Panc1 (cell line): Measurements from ENCODE around the gene TXNRD3. TPM values are rescaled to one million over a fixed set of nuclear protein-coding genes. Genes with fewer than 3 reads are reported as not detected.

ENCODE experiments used
- ATAC-seq: fragments of 200-7000 bp; cut with Tn5 transposase; 2 replicates; pipeline ENCODE4 v1.9.1; 2020; ENCODE audit warnings: mild to moderate bottlenecking, moderate library complexity
- BruUV-seq: library from RNA; stranded (reverse); fragments of 400-500 nt; replicated peaks from 2 replicates; lab custom pipeline; 2021; lab: Mats Ljungman, UMichigan
- CTCF ChIA-PET: fragments of 300-600 bp; sonication (Branson Sonifier 250); formaldehyde crosslinking; loops from one replicate; lab custom pipeline; 2022; ENCODE audit warnings: antibody characterized with exemption; lab: Charles Lee
- POLR2A ChIA-PET: fragments of 300-600 bp; sonication (Branson Sonifier 250); formaldehyde crosslinking; loops from one replicate; lab custom pipeline; 2022; ENCODE audit warnings: antibody characterized with exemption; lab: Charles Lee
- DNase-seq: peaks from one replicate; pipeline ENCODE4 v3.0.0-alpha.2; 2010; ENCODE audit warnings: low read depth, low spot score
- H3K27ac ChIP-seq: 2 replicates; pipeline ENCODE4 v1.5.1; 2011; ENCODE audit warnings: mild to moderate bottlenecking, low read length, inconsistent platforms
- H3K27me3 ChIP-seq: fragments of 200-500 bp; sonication (Bioruptor generic); 2 replicates; pipeline ENCODE4 v1.6.0; 2014; ENCODE audit warnings: low read length, inconsistent platforms; ENCODE audit not compliant: control insufficient read depth, insufficient read depth
- H3K36me3 ChIP-seq: fragments of 200-500 bp; sonication (Bioruptor generic); 2 replicates; pipeline ENCODE4 v1.5.1; 2014; ENCODE audit warnings: inconsistent platforms, mild to moderate bottlenecking, low read length, moderate library complexity; ENCODE audit not compliant: control insufficient read depth, insufficient read depth
- H3K4me1 ChIP-seq: 2 replicates; pipeline ENCODE4 v1.5.1; 2011; ENCODE audit warnings: inconsistent platforms, mild to moderate bottlenecking, low read length, moderate library complexity; ENCODE audit not compliant: control insufficient read depth, insufficient read depth
- H3K4me3 ChIP-seq, 2 experiments: 2 replicates each; pipeline ENCODE4 v1.5.1; 2011 to 2012; ENCODE audit warnings: low read depth in 2 of 2, low read length in 2 of 2, mild to moderate bottlenecking in 2 of 2, inconsistent platforms in 1 of 2, moderate library complexity in 1 of 2
- H3K9me3 ChIP-seq: fragments of 200-500 bp; sonication (Bioruptor generic); 2 replicates; pipeline ENCODE4 v1.5.1; 2014; ENCODE audit warnings: low read depth, mild to moderate bottlenecking, inconsistent platforms, low read length, moderate library complexity; ENCODE audit not compliant: control insufficient read depth, insufficient read depth
- CTCF ChIP-seq: fragments of 450-650 bp; IDR thresholded peaks from 2 replicates; pipeline ENCODE4 v1.5.1; 2017; ENCODE audit warnings: mild to moderate bottlenecking
- POLR2AphosphoS5 ChIP-seq: IDR thresholded peaks from 2 replicates; pipeline ENCODE4 v1.6.1; 2012; ENCODE audit warnings: mild to moderate bottlenecking, low read depth, low read length, moderate library complexity
- REST ChIP-seq, 2 experiments: IDR thresholded peaks; 2 replicates each; pipeline ENCODE4 v1.6.1; 2011 to 2012; ENCODE audit warnings: low read depth in 2 of 2, control low read depth in 1 of 2, low read length in 1 of 2, mild to moderate bottlenecking in 1 of 2, moderate library complexity in 1 of 2; ENCODE audit not compliant: insufficient read depth in 1 of 2
- in situ Hi-C: cut with HindIII; loops from 2 replicates; pipeline ENCODE4 v1.10.0; 2016; ENCODE audit warnings: low sequenced_read_pairs, low pct_unique_long_range_greater_than_20kb
- intact Hi-C: fragments of 100-400 bp; cut with micrococcal nuclease; formaldehyde crosslinking; loops from one replicate; pipeline ENCODE4 v1.10.0; 2022; ENCODE audit not compliant: unreplicated experiment
- total RNA-seq: library from RNA; stranded (reverse); gene quantifications from one replicate; pipeline ENCODE4 v1.2.1, GENCODE V29; 2021; ENCODE audit not compliant: unreplicated experiment

Gene TXNRD3
- total RNA-seq, 1 experiment from 2014 or later: 17.2 TPM

- in situ Hi-C loops: no loop called here
- intact Hi-C loops: loop anchor here (10.0 kb wide), 1 partner anchor 137 kb away; the partner anchor contains the start of gene CHST13
Measured at GRCh38 chr3:126661532-126662364, 6.8 kb upstream of the TXNRD3 start.

DNA sequence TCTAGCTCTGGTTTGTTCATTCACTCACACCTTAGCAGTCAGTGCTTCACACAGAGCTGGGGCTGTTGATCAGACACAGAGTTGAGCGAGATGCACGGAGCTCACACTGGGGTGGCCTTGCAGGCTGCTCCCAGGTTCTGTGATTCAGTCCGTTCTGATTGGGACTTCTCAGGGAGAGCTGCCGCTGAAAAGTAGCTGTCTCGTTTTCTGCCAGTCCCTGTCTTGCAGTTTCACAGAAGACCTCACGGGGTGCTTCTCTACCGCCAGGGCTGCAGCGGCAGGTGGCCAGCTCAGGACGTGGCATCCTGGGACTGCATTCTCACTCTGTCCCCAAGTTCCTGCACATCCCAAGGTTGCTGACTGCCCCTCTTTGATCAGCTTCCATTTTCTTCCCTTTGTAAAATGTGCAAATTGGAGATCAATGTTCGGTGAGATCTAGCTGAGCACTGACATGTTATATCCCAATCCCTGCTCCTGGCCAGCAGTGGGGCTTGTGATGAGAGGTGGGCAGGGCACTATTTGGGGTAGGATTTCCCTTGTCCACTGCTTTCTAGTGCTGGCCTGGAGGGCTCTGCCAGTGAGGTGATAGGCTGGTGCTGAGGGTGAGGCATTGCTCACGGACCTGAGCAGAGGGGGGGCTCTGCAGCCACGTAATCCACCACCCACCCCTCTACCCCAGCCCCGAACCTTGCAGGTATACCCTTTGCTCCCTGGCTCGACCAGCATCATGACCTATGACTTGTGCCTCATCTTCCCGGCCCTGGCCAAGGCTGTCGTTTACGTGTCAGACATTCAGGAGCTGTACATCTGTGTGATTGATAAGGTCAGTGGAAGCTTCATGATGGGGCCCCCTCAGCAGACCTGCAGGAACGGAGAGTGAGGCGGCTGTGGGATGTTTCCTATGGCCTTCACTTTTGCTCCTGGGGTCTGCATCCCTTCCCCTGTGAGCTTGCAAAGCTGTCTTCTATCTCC, 5.3 kb upstream of the TXNRD3 start:
- Histone ChIP-seq H3K36me3 (0 out of 2 replicates have a peak, but pooled peaks cover 2% of the 10 kb centered on the region), H3K27me3 (peaks cover 20% of the 10 kb centered on the region)
- CTCF ChIA-PET: interaction anchor here (0.6 to 0.7 kb wide), 4 partner anchors 54 to 275 kb away, joined by 3 to 12 read pairs (median 4); no protein-coding TSS in a partner anchor

More at GRCh38 chr3:126661532-126662364, 6.8 kb upstream of the TXNRD3 start:
- TF ChIP-seq REST (IDR thresholded peaks at IDR 0.05; ENCODE audit: insufficient read depth in 1 of 2, low read depth in 2 of 2, low read length in 1 of 2) (no peak), POLR2AphosphoS5 (no peak)
- no TSS peak for BruUV-seq
- CTCF ChIA-PET: no interaction called here
- H3K27ac ChIP-seq: no peak overlapping the region
- POLR2A ChIA-PET: no interaction called here
- H3K9me3 ChIP-seq: no peaks in the 10 kb centered on the region
- no peak for DNase-seq
- H3K36me3 ChIP-seq: 0 out of 2 replicates have a peak, but pooled peaks cover 2% of the 10 kb centered on the region
- H3K4me1 ChIP-seq: no peaks in the 10 kb centered on the region
- peaks cover 20% of the 10 kb centered on the region for H3K27me3 ChIP-seq
- no peak overlapping the region for H3K4me3 ChIP-seq
- ATAC-seq: no peak

More for the DNA sequence above, 5.3 kb upstream of the TXNRD3 start:
- peak; percentile 72 for ATAC-seq
- no TSS peak for BruUV-seq
- intact Hi-C loops: loop anchor here (10.0 kb wide), 1 partner anchor 135 kb away; the partner anchor contains the start of gene CHST13
- H3K27ac ChIP-seq: no peak overlapping the region
- TF ChIP-seq CTCF (peak; percentile 64), POLR2AphosphoS5 (no peak)
- H3K9me3 ChIP-seq: no peaks in the 10 kb centered on the region
- in situ Hi-C loops: no loop called here
- H3K4me3 ChIP-seq: no peak overlapping the region
- POLR2A ChIA-PET: interaction anchor here (0.7 kb wide), 1 partner anchor 11 kb away, joined by 3 read pairs; no protein-coding TSS in a partner anchor
- 0 out of 2 replicates have a peak, but pooled peaks cover 3% of the 10 kb centered on the region for H3K4me1 ChIP-seq
- DNase-seq: no peak
